Spleen (tissue), 11 donors: ENCODE measurements around the gene TMEM121. TPM values are rescaled to one million over a fixed set of nuclear protein-coding genes. Genes with fewer than 3 reads are reported as not detected.

Experiments used
- DNase-seq: peaks from one replicate; pipeline ENCODE4 v3.0.0-alpha.2; 2020
- H3K27ac ChIP-seq, 8 donors: fragments of 200-600 bp; sonication (generic) in 7 of 8; 1 replicate in 4 of 8; 2 replicates in 4 of 8; pipeline versions ENCODE4 v1.5.0 to v1.8.0; 2016 to 2021; ENCODE audit warnings: inconsistent platforms in 4 of 8, mild to moderate bottlenecking in 4 of 8, moderate library complexity in 1 of 8
- H3K27me3 ChIP-seq, 7 donors: fragments of 200-600 bp; sonication (generic) in 6 of 7; replicated peaks in 1 of 7; 1 replicate in 4 of 7; 2 replicates in 3 of 7; pipeline versions ENCODE4 v1.5.0 to v1.8.0; 2016 to 2021; ENCODE audit warnings: inconsistent platforms in 3 of 7, mild to moderate bottlenecking in 1 of 7
- H3K36me3 ChIP-seq, 6 donors: fragments of 200-600 bp; sonication (generic) in 5 of 6; 1 replicate in 4 of 6; 2 replicates in 2 of 6; pipeline versions ENCODE4 v1.5.0 to v1.8.0; 2016 to 2021; ENCODE audit warnings: inconsistent platforms in 2 of 6
- H3K4me1 ChIP-seq, 6 donors: fragments of 200-600 bp; sonication (generic) in 5 of 6; 1 replicate in 3 of 6; 2 replicates in 3 of 6; pipeline versions ENCODE4 v1.5.0 to v1.8.0; 2016 to 2021; ENCODE audit warnings: inconsistent platforms in 3 of 6
- H3K4me3 ChIP-seq, 8 donors: fragments of 200-600 bp; sonication (generic) in 7 of 8; 1 replicate in 4 of 8; 2 replicates in 4 of 8; pipeline versions ENCODE4 v1.5.0 to v1.8.0; 2016 to 2021; ENCODE audit warnings: inconsistent platforms in 4 of 8, mild to moderate bottlenecking in 4 of 8, moderate library complexity in 2 of 8
- H3K9me3 ChIP-seq, 8 donors: fragments of 200-600 bp; sonication (generic) in 7 of 8; 1 replicate in 4 of 8; 2 replicates in 4 of 8; pipeline versions ENCODE4 v1.5.0 to v1.8.0; 2016 to 2021; ENCODE audit warnings: inconsistent platforms in 4 of 8
- CTCF ChIP-seq, 11 experiments: fragments of 200-600 bp in 7 of 11; fragments of 450-650 bp in 4 of 11; sonication (generic) in 4 of 11; IDR thresholded peaks in 8 of 11; conservative IDR thresholded peaks in 3 of 11; 1 replicate in 7 of 11; 2 replicates in 4 of 11; pipeline versions ENCODE4 v1.4.0 to v1.8.0; 2016 to 2021; ENCODE audit warnings: antibody characterized with exemption in 11 of 11, inconsistent platforms in 4 of 11, mild to moderate bottlenecking in 1 of 11
- POLR2A ChIP-seq, 3 donors: fragments of 450-650 bp; IDR thresholded peaks; one replicate each; pipeline ENCODE4 v1.5.1; 2017; ENCODE audit warnings: antibody characterized with exemption in 3 of 3, mild to moderate bottlenecking in 1 of 3
- POLR2AphosphoS5 ChIP-seq, 3 donors: sonication (generic); formaldehyde crosslinking; IDR thresholded peaks; one replicate each; pipeline ENCODE4 v1.5.1; 2017; ENCODE audit warnings: antibody characterized with exemption in 3 of 3
- whole genome bisulfite sequencing, 5 donors: extraction: QIAGEN DNeasy Blood & Tissue Kit in 3 of 5; methylation state at CpG; one replicate each; pipeline versions ENCODE4 v1.1.5 to v1.1.7; 2013 to 2018; 5-methylcytosine and 5-hydroxymethylcytosine counted together
- intact Hi-C: fragments of 100-400 bp; cut with DNase I; formaldehyde crosslinking; loops from one replicate; pipeline ENCODE4 v1.15.0; 2023; ENCODE audit warnings: low total_unique reads
- polyA plus RNA-seq, 3 donors: library from polyadenylated mRNA; stranded (reverse); fragments of 200-250 nt; gene quantifications; one replicate each; pipeline ENCODE4 v1.2.1, GENCODE V29; 2013
- total RNA-seq, 7 donors: library from RNA; depleted of rRNA in 3 of 7; stranded (reverse); fragments of >200 nt in 3 of 7; fragmentation: NEBNext Ultra II Directional in 4 of 7; extraction: Animal tissue kit (Norgen Biotek cat#: 25700) in 4 of 7; gene quantifications; one replicate each; pipeline versions ENCODE4 v1.1.0 to v1.2.1, GENCODE V29; 2016 to 2021
- donor health status: healthy with polysubstance abuse.
- donor health status: DM: no; HTN: no; CAD: no; lungs with moderate emphysema.
- donor health status: DM: no; HTN: no; CAD: no.
- donor health status: Bipolar disorder and iron deficiency.
- donor health status: healthy.
- donor health status: DM: no; HTN: no; CAD: no.
- donor health status: DM: yes; HTN: yes; CAD: no.

Gene TMEM121
- total and polyA plus RNA-seq, 10 donors: 3.3 to 10.4 (median 4.6) TPM

- peaks cover 30 to 78% (median 61%) of the 10 kb centered on the region in 6 donors for H3K4me1 ChIP-seq
- no peaks in the 10 kb centered on the region for H3K36me3 ChIP-seq
- TF ChIP-seq CTCF (IDR thresholded peaks at IDR 0.05 in 8 of 11, conservative IDR thresholded peaks at IDR 0.05 in 3 of 11) (peak in 5 of 11 experiments; percentile 4 to 63 (median 39)), POLR2A (IDR thresholded peaks at IDR 0.05) (no peak)
- no peaks in the 10 kb centered on the region for H3K9me3 ChIP-seq
- peak overlapping the region in 5 of 8 donors; percentile 70 to 86 (median 83) for H3K27ac ChIP-seq
- 1 to 13% (median 8%) methylated on average over 33 to 89 of the region's 89 CpGs for WGBS, 5 donors
- intact Hi-C loops: no loop called here
- H3K27me3 ChIP-seq: peaks cover 0 to 65% (median 24%) of the 10 kb centered on the region in 7 donors
- peak; percentile 82 for DNase-seq
- H3K4me3 ChIP-seq: peak overlapping the region; percentile 46 to 80 (median 53)
Measured at GRCh38 chr14:105528586-105529318, 2.4 kb downstream of the TMEM121 start.

- peak overlapping the region; percentile 30 to 80 (median 53) for H3K4me3 ChIP-seq
- H3K9me3 ChIP-seq: no peaks in the 10 kb centered on the region
- TF ChIP-seq POLR2A (IDR thresholded peaks at IDR 0.05) (no peak), POLR2AphosphoS5 (IDR thresholded peaks at IDR 0.05) (no peak), CTCF (IDR thresholded peaks at IDR 0.05 in 8 of 11, conservative IDR thresholded peaks at IDR 0.05 in 3 of 11) (no peak)
- H3K27ac ChIP-seq: peak overlapping the region in 5 of 8 donors; percentile 60 to 86 (median 83)
- peaks cover 0 to 65% (median 24%) of the 10 kb centered on the region in 7 donors for H3K27me3 ChIP-seq
- peak; percentile 85 for DNase-seq
- WGBS, 5 donors: 11 to 27% (median 20%) methylated on average over 17 to 24 of the region's 24 CpGs; no CpG with 5 or more reads in 1 of the 5 donors
- peaks cover 30 to 78% (median 61%) of the 10 kb centered on the region in 6 donors for H3K4me1 ChIP-seq
- intact Hi-C loops: no loop called here
- H3K36me3 ChIP-seq: no peaks in the 10 kb centered on the region
Measured at GRCh38 chr14:105529319-105529568, 2.9 kb downstream of the TMEM121 start.

- 6 to 43% (median 22%) methylated on average over 28 to 63 of the region's 63 CpGs for WGBS, 5 donors
- intact Hi-C loops: no loop called here
- TF ChIP-seq POLR2AphosphoS5 (IDR thresholded peaks at IDR 0.05): peak in 2 of 3 donors; percentile 52 to 60
- no peak for TF ChIP-seq POLR2A (IDR thresholded peaks at IDR 0.05)
- TF ChIP-seq CTCF (IDR thresholded peaks at IDR 0.05 in 8 of 11, conservative IDR thresholded peaks at IDR 0.05 in 3 of 11): no peak
- H3K9me3 ChIP-seq: no peaks in the 10 kb centered on the region
- H3K4me3 ChIP-seq: peak overlapping the region; percentile 30 to 80 (median 53)
- DNase-seq: peak; percentile 84
- H3K36me3 ChIP-seq: no peaks in the 10 kb centered on the region
- H3K4me1 ChIP-seq: peaks cover 30 to 78% (median 61%) of the 10 kb centered on the region in 6 donors
- H3K27ac ChIP-seq: peak overlapping the region in 7 of 8 donors; percentile 58 to 86 (median 76)
- H3K27me3 ChIP-seq: peaks cover 0 to 67% (median 24%) of the 10 kb centered on the region in 7 donors
Measured at GRCh38 chr14:105529569-105530284, 3.3 kb downstream of the TMEM121 start.
